ENCODE measurements around the gene GPR32.
"Not testable (repeated sequence)": the region's sequence is repeated elsewhere in the genome, so short reads cannot be mapped to it uniquely, and the experiment has no call there.

Gene GPR32

GRCh38 chr19:50803633-50804419, 33.6 kb downstream of the GPR32 start:
- TF ChIP-seq CTCF (IDR thresholded peaks at IDR 0.05; ENCODE audit: low read depth, low read length) (no peak), MYC (IDR thresholded peaks at IDR 0.05; ENCODE audit: low read depth, low read length) (no peak), MAX (IDR thresholded peaks at IDR 0.05; ENCODE audit: low read depth, low read length) (no peak), POLR2A (IDR thresholded peaks at IDR 0.05; ENCODE audit: extremely low read depth, insufficient read length) (no peak)
- peak; percentile 54 for DNase-seq (ENCODE audit: low read depth)
- H3K4me3 ChIP-seq (ENCODE audit: low read depth, low read length): peak overlapping the region; percentile 91

GRCh38 chr19:50804420-50805272, 34.4 kb downstream of the GPR32 start:
- H3K4me3 ChIP-seq (ENCODE audit: low read depth, low read length): peak overlapping the region; percentile 91
- DNase-seq (ENCODE audit: low read depth): peak; percentile 98
- TF ChIP-seq POLR2A (IDR thresholded peaks at IDR 0.05; ENCODE audit: extremely low read depth, insufficient read length): peak; percentile 98
- TF ChIP-seq MYC (IDR thresholded peaks at IDR 0.05; ENCODE audit: low read depth, low read length): peak; percentile 91
- TF ChIP-seq CTCF (IDR thresholded peaks at IDR 0.05; ENCODE audit: low read depth, low read length): no peak
- TF ChIP-seq MAX (IDR thresholded peaks at IDR 0.05; ENCODE audit: low read depth, low read length): peak; percentile 94

GRCh38 chr19:50808856-50809255, 38.6 kb downstream of the GPR32 start:
- H3K4me3 ChIP-seq (ENCODE audit: low read depth, low read length): no peak overlapping the region
- TF ChIP-seq POLR2A (IDR thresholded peaks at IDR 0.05; ENCODE audit: extremely low read depth, insufficient read length) (no peak), CTCF (IDR thresholded peaks at IDR 0.05; ENCODE audit: low read depth, low read length) (no peak), MAX (IDR thresholded peaks at IDR 0.05; ENCODE audit: low read depth, low read length) (no peak), MYC (IDR thresholded peaks at IDR 0.05; ENCODE audit: low read depth, low read length) (no peak)
- no peak for DNase-seq (ENCODE audit: low read depth)

GRCh38 chr19:50811622-50812238, 41.5 kb downstream of the GPR32 start:
- DNase-seq (ENCODE audit: low read depth); H3K4me3 ChIP-seq (ENCODE audit: low read depth, low read length): not testable (repeated sequence)

GRCh38 chr19:50812474-50812873, 42.2 kb downstream of the GPR32 start:
- no peak overlapping the region for H3K4me3 ChIP-seq (ENCODE audit: low read depth, low read length)
- TF ChIP-seq CTCF (IDR thresholded peaks at IDR 0.05; ENCODE audit: low read depth, low read length) (no peak), MAX (IDR thresholded peaks at IDR 0.05; ENCODE audit: low read depth, low read length) (no peak), MYC (IDR thresholded peaks at IDR 0.05; ENCODE audit: low read depth, low read length) (no peak), POLR2A (IDR thresholded peaks at IDR 0.05; ENCODE audit: extremely low read depth, insufficient read length) (no peak)
- no peak for DNase-seq (ENCODE audit: low read depth)

GRCh38 chr19:50814883-50815282, 44.6 kb downstream of the GPR32 start:
- DNase-seq (ENCODE audit: low read depth): no peak
- H3K4me3 ChIP-seq (ENCODE audit: low read depth, low read length): no peak overlapping the region
- no peak for TF ChIP-seq POLR2A (IDR thresholded peaks at IDR 0.05; ENCODE audit: extremely low read depth, insufficient read length)
- no peak for TF ChIP-seq CTCF (IDR thresholded peaks at IDR 0.05; ENCODE audit: low read depth, low read length)
- no peak for TF ChIP-seq MYC (IDR thresholded peaks at IDR 0.05; ENCODE audit: low read depth, low read length)
- TF ChIP-seq MAX (IDR thresholded peaks at IDR 0.05; ENCODE audit: low read depth, low read length): no peak

Data from NB4 (cell line).